ENCODE measurements around the gene MBD5.
A peak's percentile ranks its signal among the peaks of the same experiment; 100 is the strongest.
"Not testable (repeated sequence)": the region's sequence is repeated elsewhere in the genome, so short reads cannot be mapped to it uniquely, and the experiment has no call there.

MBD5 gene

DNA sequence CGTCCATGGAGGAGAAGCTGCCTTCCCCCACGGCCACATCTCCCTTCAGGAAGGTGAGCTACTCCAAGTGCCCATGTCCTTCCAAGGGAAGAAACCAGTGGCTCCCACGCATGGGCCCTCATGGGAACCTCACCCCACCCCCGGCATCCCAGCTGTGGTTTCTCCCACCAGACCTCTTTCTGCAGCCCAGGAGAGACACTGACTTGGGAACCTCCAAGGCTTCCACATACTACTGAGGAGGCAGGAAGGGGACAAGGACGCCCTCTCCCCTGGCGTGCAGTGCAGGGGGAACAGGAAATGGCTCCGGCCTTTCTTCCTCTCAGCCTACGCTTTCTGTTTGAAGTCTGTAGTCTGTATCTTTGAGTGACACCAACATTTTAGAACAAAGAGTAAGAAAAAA lies 519.1 kb downstream of the MBD5 start:
- H3K4me3 ChIP-seq (ENCODE audit: low read length in 2 of 2), result no peak overlapping the region
- H3K27ac ChIP-seq (ENCODE audit: low read length), result no peak overlapping the region
- H3K9me3 ChIP-seq (ENCODE audit: control insufficient read depth in 2 of 2, low read length in 2 of 2), result no peaks in the 10 kb centered on the region
- H3K36me3 ChIP-seq (ENCODE audit: control insufficient read depth in 2 of 2, insufficient read depth in 2 of 2, low read length in 2 of 2), result no peaks in the 10 kb centered on the region
- no peaks in the 10 kb centered on the region for H3K4me1 ChIP-seq (ENCODE audit: control insufficient read depth, insufficient read depth, low read length)
- no peak overlapping the region for H3K9ac ChIP-seq (ENCODE audit: low read length in 2 of 2)
- peaks cover 4 to 6% of the 10 kb centered on the region in 2 donors for H3K27me3 ChIP-seq (ENCODE audit: control insufficient read depth in 1 of 2, insufficient read depth in 2 of 2, low read length in 2 of 2)

DNA sequence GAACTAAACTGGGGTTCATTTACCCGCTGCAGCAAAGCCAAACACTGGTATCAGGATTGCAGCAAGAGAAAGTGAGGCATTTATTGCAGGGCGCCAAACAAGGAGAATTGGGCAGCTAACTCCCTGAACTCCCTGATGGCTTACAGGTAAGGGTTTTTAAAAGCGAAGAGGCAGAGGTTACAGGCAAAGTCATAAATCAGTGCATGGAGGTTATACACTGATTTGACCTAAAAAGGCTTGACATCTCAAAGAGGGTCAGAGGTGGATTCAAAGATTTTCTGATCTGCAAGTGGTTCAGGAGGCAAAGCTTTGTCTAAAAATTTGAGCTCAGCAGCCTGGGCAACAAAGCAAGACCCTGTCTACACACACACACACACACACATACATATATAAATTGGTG lies 520.9 kb downstream of the MBD5 start:
- H3K4me1 ChIP-seq (ENCODE audit: control insufficient read depth, insufficient read depth, low read length), result no peaks in the 10 kb centered on the region
- no peak overlapping the region for H3K4me3 ChIP-seq (ENCODE audit: low read length in 2 of 2)
- H3K9ac ChIP-seq (ENCODE audit: low read length in 2 of 2), result no peak overlapping the region
- no peak overlapping the region for H3K27ac ChIP-seq (ENCODE audit: low read length)
- H3K27me3 ChIP-seq (ENCODE audit: control insufficient read depth in 1 of 2, insufficient read depth in 2 of 2, low read length in 2 of 2), result peaks cover 3 to 4% of the 10 kb centered on the region in 2 donors
- H3K9me3 ChIP-seq (ENCODE audit: control insufficient read depth in 2 of 2, low read length in 2 of 2), result no peaks in the 10 kb centered on the region
- no peaks in the 10 kb centered on the region for H3K36me3 ChIP-seq (ENCODE audit: control insufficient read depth in 2 of 2, insufficient read depth in 2 of 2, low read length in 2 of 2)

DNA sequence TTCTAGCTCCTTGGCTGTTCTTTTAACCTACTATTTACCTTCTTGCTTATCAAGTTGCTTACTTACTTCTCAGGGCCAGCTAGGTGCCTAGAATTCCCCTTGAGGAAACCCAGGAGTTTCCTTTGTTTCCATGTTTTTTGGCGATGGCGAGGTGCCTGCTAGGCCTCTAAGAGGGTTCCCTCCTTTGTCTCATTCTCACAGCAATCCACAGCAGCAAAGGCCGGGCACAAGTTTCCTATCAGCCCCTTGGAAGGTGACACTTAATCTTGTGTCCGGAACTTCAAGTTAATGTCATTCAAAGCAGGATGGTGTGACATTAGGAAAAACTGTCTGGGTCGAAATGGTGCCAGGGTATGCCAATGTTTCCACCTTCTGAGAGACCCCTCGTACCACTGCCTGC lies 521.7 kb downstream of the MBD5 start:
- no peak overlapping the region for H3K4me3 ChIP-seq (ENCODE audit: low read length in 2 of 2)
- no peak overlapping the region for H3K27ac ChIP-seq (ENCODE audit: low read length)
- no peaks in the 10 kb centered on the region for H3K36me3 ChIP-seq (ENCODE audit: control insufficient read depth in 2 of 2, insufficient read depth in 2 of 2, low read length in 2 of 2)
- no peaks in the 10 kb centered on the region for H3K4me1 ChIP-seq (ENCODE audit: control insufficient read depth, insufficient read depth, low read length)
- no peak overlapping the region for H3K9ac ChIP-seq (ENCODE audit: low read length in 2 of 2)
- peaks cover 3 to 4% of the 10 kb centered on the region in 2 donors for H3K27me3 ChIP-seq (ENCODE audit: control insufficient read depth in 1 of 2, insufficient read depth in 2 of 2, low read length in 2 of 2)
- no peaks in the 10 kb centered on the region for H3K9me3 ChIP-seq (ENCODE audit: control insufficient read depth in 2 of 2, low read length in 2 of 2)

DNA sequence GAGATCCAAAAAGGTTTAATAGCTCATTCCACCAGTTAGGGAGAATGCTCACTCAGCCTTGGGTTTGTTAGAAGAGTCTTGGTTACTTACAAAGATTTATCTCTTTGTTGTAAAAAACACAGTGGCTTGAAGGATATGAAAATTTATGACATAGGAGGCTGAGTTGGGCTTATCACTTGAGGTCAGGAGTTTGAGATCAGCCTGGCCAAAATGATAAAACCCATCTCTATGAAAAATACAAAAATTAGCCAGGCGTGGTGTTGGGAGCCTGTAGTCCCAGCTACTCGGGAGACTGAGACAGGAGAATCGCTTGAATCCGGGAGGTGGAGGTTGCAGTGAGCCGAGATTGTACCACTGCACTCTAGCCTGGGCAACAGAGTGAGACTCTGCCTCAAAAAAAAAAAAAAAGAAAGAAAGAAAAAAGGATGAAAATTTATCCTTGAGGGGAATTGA lies 522.2 kb downstream of the MBD5 start:
- not testable (repeated sequence) for H3K4me3 ChIP-seq (ENCODE audit: low read length in 2 of 2); H3K36me3 ChIP-seq (ENCODE audit: control insufficient read depth in 2 of 2, insufficient read depth in 2 of 2, low read length in 2 of 2); H3K4me1 ChIP-seq (ENCODE audit: control insufficient read depth, insufficient read depth, low read length); H3K27me3 ChIP-seq (ENCODE audit: control insufficient read depth in 1 of 2, insufficient read depth in 2 of 2, low read length in 2 of 2); H3K27ac ChIP-seq (ENCODE audit: low read length); H3K9ac ChIP-seq (ENCODE audit: low read length in 2 of 2); H3K9me3 ChIP-seq (ENCODE audit: control insufficient read depth in 2 of 2, low read length in 2 of 2)

DNA sequence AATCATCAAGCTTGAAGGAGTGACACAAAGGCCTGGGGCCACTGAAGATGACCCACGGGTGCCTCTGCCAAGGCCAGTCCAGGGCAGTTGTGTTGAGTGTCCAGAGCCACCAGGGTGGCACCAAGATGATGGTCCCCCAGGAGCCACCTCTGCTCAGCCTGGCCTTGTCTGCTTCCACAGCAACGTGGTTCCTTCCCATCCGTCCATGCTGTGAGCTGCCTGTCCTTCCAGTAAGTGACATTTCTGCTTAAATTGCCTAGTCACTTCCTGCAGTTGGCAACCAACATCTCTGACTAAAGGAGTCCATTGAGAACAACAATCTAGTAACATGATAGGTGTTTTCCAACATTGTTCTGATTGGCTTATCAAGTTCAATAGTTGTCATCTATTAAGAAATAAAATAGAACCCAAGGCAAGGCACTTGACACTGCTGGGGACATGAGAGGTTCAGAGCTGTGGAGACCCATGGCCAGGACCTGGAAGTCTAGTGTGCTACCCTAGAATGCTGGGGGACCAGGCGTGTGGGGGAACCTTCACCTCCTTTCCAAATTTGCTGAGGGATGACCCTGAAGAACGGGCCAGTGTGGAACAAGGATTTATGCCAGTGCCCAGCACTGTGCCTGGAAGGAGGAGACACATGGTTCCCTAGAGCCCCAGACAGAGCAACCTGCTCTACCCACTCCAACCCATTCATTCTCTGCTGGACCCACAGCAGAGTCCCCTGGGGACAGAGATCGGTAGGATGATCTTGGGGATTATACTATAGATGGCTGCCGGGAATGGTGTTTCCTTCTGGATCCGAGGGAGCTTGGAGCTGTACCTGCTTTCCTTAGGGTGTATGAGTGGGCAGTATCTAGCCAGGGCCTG lies 524.7 kb downstream of the MBD5 start:
- H3K27me3 ChIP-seq (ENCODE audit: control insufficient read depth in 1 of 2, insufficient read depth in 2 of 2, low read length in 2 of 2), result no peaks in the 10 kb centered on the region
- no peak overlapping the region for H3K9ac ChIP-seq (ENCODE audit: low read length in 2 of 2)
- no peak overlapping the region for H3K4me3 ChIP-seq (ENCODE audit: low read length in 2 of 2)

DNA sequence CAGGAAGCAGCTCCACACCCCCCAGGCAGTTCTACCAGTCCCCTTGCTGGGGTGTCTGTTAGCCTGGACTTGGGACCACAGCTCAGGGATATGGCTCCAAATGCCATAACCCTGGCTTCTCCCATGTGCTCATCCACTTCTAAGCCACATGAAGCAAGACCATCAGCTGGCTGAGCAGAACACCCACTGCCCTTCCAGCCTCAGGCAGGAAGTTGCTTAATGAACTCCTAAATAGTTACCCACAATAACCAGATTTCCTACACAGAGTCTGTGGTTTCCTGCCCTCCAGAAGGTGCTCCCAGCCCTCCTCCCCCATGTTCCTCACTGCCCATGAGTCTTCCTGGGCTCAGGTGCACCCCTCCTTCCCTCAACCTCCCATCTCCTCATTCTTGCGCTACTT lies 525.4 kb downstream of the MBD5 start:
- Histone ChIP-seq H3K9me3 (ENCODE audit: control insufficient read depth in 2 of 2, low read length in 2 of 2) (no peaks in the 10 kb centered on the region), H3K4me1 (ENCODE audit: control insufficient read depth, insufficient read depth, low read length) (no peaks in the 10 kb centered on the region), H3K36me3 (ENCODE audit: control insufficient read depth in 2 of 2, insufficient read depth in 2 of 2, low read length in 2 of 2) (no peaks in the 10 kb centered on the region), H3K27ac (ENCODE audit: low read length) (no peak overlapping the region), H3K9ac (ENCODE audit: low read length in 2 of 2) (no peak overlapping the region), H3K4me3 (ENCODE audit: low read length in 2 of 2) (no peak overlapping the region), H3K27me3 (ENCODE audit: control insufficient read depth in 1 of 2, insufficient read depth in 2 of 2, low read length in 2 of 2) (no peaks in the 10 kb centered on the region)

More for the DNA sequence above, 524.7 kb downstream of the MBD5 start:
- Histone ChIP-seq H3K9me3 (ENCODE audit: control insufficient read depth in 2 of 2, low read length in 2 of 2) (no peaks in the 10 kb centered on the region), H3K4me1 (ENCODE audit: control insufficient read depth, insufficient read depth, low read length) (no peaks in the 10 kb centered on the region), H3K36me3 (ENCODE audit: control insufficient read depth in 2 of 2, insufficient read depth in 2 of 2, low read length in 2 of 2) (no peaks in the 10 kb centered on the region), H3K27ac (ENCODE audit: low read length) (no peak overlapping the region)

DNA sequence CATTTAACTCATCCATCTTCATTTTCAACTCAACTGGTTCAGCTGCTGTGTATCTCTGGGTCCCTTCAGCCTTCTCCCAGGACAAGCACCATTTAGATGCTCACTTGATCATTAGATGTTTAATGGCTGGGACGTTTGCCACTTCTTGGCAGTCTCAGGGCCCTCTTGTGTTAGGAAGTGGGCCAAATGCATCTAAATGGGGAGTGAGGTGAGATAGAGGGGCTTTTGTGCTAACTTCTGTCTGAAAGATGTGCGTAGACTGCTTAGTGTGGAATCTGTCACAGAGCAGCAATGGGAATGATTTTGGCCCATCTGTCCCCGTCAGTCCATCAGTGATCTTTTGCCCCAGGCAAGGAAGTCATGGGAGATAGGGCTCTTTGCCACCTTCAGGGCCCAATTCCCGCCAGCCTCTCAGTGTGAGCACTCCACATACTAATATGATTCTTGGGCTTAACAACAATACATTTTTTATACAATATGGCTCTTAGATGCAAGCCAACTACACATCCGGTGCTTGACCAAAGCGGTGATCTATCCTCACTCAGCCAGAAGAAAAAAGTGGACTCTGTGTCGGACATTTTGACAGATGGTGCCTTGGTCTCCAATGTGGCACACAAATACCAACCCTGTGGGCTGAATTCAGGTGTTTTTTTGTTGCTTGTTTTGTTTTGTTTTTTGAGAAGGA lies 528.0 kb downstream of the MBD5 start:
- Histone ChIP-seq H3K27me3 (ENCODE audit: control insufficient read depth in 1 of 2, insufficient read depth in 2 of 2, low read length in 2 of 2) (no peaks in the 10 kb centered on the region), H3K4me3 (ENCODE audit: low read length in 2 of 2) (no peak overlapping the region), H3K4me1 (ENCODE audit: control insufficient read depth, insufficient read depth, low read length) (no peaks in the 10 kb centered on the region), H3K9ac (ENCODE audit: low read length in 2 of 2) (no peak overlapping the region), H3K27ac (ENCODE audit: low read length) (no peak overlapping the region), H3K9me3 (ENCODE audit: control insufficient read depth in 2 of 2, low read length in 2 of 2) (no peaks in the 10 kb centered on the region), H3K36me3 (ENCODE audit: control insufficient read depth in 2 of 2, insufficient read depth in 2 of 2, low read length in 2 of 2) (no peaks in the 10 kb centered on the region)

DNA sequence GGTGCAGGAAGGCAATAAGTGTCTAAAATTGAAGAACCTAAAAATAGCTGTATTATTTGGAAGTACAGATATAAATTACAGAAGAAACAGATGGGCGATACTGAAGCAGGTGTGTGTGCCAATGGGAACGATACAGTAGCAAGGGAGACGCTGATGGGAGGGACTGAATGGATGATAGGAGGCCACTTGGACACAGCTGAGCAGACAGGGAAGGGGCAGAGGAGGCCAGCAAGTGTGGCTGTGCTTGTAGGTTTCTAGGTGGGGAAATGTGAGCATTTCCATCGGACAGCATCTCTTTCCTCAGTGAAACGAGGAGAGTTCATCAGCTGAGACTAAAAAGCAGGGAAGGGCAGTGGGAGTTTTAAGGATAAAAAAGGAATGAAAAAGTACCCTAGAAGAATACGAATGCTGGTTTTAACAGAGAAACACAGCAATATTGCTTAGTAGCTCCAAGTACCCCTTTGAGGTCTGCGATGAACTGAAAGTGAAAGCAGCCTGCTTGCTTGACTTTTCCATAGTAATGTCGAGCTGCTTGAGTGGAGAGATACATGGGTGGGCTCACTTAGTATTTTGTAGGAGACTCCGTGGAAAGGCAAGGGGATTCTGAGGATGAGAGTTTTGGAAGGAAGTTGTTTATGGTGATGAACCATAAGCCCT lies 531.9 kb downstream of the MBD5 start:
- Histone ChIP-seq H3K9me3 (ENCODE audit: control insufficient read depth in 2 of 2, low read length in 2 of 2) (peaks cover 0 to 3% of the 10 kb centered on the region in 2 donors), H3K4me3 (ENCODE audit: low read length in 2 of 2) (peak overlapping the region; percentile 44 to 70), H3K4me1 (ENCODE audit: control insufficient read depth, insufficient read depth, low read length) (no peaks in the 10 kb centered on the region), H3K36me3 (ENCODE audit: control insufficient read depth in 2 of 2, insufficient read depth in 2 of 2, low read length in 2 of 2) (no peaks in the 10 kb centered on the region), H3K9ac (ENCODE audit: low read length in 2 of 2) (no peak overlapping the region), H3K27me3 (ENCODE audit: control insufficient read depth in 1 of 2, insufficient read depth in 2 of 2, low read length in 2 of 2) (no peaks in the 10 kb centered on the region), H3K27ac (ENCODE audit: low read length) (no peak overlapping the region)

DNA sequence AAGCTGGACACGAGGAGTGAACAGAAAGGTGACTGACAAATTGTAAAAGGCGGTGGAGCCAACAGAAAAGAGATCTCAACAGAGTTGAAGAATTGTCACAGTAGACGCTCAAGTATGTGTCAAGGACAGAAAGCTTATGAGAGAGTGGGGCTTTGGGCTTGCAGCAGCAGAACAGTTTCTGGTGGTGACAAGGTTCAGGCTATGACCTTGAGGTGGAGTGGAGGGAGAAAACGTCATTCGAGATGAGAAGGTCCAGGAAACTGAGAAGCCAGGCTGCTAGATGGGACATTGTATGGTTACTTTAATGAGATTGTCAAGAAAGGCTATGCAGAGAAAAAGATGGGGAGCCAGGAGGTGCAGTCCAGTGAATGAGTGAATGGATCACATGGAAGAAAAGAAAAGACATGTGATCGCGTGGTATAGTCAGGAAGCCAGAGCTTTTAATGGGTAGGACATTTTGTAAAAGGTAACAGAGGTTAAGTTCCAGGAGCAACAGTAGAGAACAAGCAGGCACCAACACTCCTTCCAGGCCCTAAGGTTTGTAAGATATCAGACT lies 532.5 kb downstream of the MBD5 start:
- Histone ChIP-seq H3K9me3 (ENCODE audit: control insufficient read depth in 2 of 2, low read length in 2 of 2) (peaks cover 0 to 3% of the 10 kb centered on the region in 2 donors), H3K4me1 (ENCODE audit: control insufficient read depth, insufficient read depth, low read length) (no peaks in the 10 kb centered on the region), H3K9ac (ENCODE audit: low read length in 2 of 2) (no peak overlapping the region), H3K36me3 (ENCODE audit: control insufficient read depth in 2 of 2, insufficient read depth in 2 of 2, low read length in 2 of 2) (no peaks in the 10 kb centered on the region), H3K4me3 (ENCODE audit: low read length in 2 of 2) (peak overlapping the region in 1 of 2 donors; percentile 70), H3K27ac (ENCODE audit: low read length) (no peak overlapping the region), H3K27me3 (ENCODE audit: control insufficient read depth in 1 of 2, insufficient read depth in 2 of 2, low read length in 2 of 2) (no peaks in the 10 kb centered on the region)

DNA sequence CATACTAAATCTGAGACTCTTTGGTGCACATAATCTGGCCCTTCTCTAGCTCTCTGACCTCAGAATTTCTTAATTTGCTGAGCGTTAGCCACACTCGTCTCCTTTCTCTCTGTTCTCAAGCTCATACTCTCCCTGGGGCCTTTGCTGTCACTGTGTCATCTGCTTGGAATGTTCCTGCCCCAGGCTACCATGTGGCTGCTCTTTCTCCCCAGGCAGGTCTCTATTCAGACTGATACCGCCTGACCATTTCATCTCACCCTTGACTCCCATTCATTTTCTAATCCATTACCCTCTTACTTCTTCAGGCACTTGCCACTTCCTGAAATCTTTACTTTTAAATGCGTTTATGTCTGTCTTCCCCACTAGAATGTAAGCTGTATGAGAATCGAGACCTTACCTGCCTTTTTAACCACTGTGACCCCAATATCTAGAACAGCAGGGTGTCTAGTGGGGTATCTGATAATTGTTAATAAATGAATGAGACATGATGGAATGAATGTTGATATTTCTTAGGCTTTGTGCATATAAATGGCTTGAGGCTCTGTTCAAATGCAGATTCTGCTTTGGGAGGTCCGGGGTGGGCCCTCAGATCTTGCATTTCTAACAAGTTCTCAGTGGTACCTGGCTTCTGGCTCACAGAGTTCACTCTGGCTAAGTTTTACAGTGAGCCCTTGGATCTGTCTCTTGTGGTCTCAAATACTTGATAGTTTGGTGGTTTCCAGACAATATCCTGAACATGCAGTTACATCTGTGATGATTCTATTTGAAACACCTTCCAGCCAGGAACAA lies 533.8 kb downstream of the MBD5 start:
- Histone ChIP-seq H3K36me3 (ENCODE audit: control insufficient read depth in 2 of 2, insufficient read depth in 2 of 2, low read length in 2 of 2) (no peaks in the 10 kb centered on the region), H3K9me3 (ENCODE audit: control insufficient read depth in 2 of 2, low read length in 2 of 2) (peaks cover 0 to 3% of the 10 kb centered on the region in 2 donors), H3K4me3 (ENCODE audit: low read length in 2 of 2) (no peak overlapping the region), H3K9ac (ENCODE audit: low read length in 2 of 2) (no peak overlapping the region), H3K4me1 (ENCODE audit: control insufficient read depth, insufficient read depth, low read length) (no peaks in the 10 kb centered on the region), H3K27ac (ENCODE audit: low read length) (no peak overlapping the region), H3K27me3 (ENCODE audit: control insufficient read depth in 1 of 2, insufficient read depth in 2 of 2, low read length in 2 of 2) (no peaks in the 10 kb centered on the region)
